DLD1 (cell line): ENCODE measurements around the gene DCAF11.

Source experiments
- in situ Hi-C: cut with HindIII; loops from 2 replicates; pipeline ENCODE4 v1.10.0; 2017; ENCODE audit warnings: low sequenced_read_pairs

Gene DCAF11

DNA sequence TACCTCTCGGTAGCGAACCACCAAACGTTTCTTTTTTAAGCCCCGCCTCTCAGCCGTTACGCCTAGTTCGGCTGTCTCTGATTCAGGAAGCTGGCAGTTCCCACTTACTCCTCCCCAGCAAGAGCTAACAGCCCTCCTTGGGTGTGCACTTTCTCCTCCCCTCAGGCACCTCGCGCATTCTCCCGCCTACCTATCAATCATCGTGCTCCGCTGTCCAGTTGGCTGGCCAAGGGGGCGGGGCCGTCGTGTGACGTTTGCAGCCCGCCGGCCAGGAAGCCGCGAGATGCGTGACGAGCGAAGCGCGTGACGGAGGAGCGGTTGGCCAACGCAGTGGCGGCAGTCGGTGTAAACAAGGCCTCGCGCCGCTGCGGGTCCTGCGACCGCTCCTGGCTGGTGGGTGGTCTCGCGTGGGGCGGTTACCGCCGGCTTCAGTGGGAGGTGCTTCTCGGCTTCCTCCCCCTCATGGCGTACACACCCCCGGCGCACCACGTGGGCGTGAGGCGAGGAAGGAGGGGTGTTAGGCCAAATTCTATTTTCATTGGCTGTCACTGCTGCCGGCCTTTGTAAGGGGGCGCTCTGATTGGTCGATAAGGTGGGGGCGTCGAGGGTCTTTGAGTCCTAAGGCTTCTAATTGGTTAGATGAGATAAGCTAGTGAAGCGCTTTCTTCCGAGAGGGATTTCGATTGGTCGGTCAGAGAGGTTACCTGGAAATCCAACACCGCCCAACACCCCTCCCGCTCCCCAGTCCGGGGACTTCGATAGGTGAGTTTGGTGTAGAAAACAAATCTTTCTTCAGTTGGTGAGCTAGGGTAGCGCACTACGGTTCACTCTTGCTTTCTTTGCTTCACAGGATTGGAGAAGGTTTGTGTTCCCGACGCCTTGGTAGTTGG, at the start of gene DCAF11, which contains the start of gene NRL:
Gene DCAF11 (plus strand): TSS at position 246 of the 890 bp plus-strand sequence. CDS start 818 bp downstream, outside the sequence.
Gene NRL (minus strand): TSS at position 418 of the 890 bp plus-strand sequence. CDS start 32,101 bp downstream, outside the sequence.
- in situ Hi-C loops, result no loop called here

- in situ Hi-C loops, result no loop called here
Measured at GRCh38 chr14:24064856-24065255, 49.7 kb upstream of the DCAF11 start.

GRCh38 chr14:24065408-24065807, 49.2 kb upstream of the DCAF11 start:
- in situ Hi-C loops, result no loop called here

GRCh38 chr14:24066496-24067132, 48.0 kb upstream of the DCAF11 start:
- in situ Hi-C loops, result no loop called here

GRCh38 chr14:24067133-24068082, 47.2 kb upstream of the DCAF11 start:
- in situ Hi-C loops, result no loop called here

GRCh38 chr14:24068711-24069410, 45.7 kb upstream of the DCAF11 start:
- in situ Hi-C loops, result no loop called here

DNA sequence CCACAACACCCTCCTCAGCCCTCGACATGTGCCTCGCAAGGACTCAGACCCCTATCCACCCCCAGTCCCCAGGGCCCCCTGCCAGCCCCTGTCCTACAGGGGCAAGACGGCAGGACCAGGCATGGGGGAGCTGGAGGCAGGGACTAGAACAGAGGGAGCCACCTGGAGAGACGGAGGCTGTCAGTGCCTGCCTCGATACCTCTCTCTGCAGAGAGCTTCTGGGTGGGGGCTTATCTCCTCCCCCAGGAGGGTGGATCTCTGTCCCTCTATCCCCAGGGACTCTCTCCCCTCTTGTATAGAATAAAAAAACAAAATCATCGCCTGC, 45.2 kb upstream of the DCAF11 start:
- in situ Hi-C loops, result no loop called here

GRCh38 chr14:24070285-24071143, 44.1 kb upstream of the DCAF11 start:
- in situ Hi-C loops, result no loop called here

DNA sequence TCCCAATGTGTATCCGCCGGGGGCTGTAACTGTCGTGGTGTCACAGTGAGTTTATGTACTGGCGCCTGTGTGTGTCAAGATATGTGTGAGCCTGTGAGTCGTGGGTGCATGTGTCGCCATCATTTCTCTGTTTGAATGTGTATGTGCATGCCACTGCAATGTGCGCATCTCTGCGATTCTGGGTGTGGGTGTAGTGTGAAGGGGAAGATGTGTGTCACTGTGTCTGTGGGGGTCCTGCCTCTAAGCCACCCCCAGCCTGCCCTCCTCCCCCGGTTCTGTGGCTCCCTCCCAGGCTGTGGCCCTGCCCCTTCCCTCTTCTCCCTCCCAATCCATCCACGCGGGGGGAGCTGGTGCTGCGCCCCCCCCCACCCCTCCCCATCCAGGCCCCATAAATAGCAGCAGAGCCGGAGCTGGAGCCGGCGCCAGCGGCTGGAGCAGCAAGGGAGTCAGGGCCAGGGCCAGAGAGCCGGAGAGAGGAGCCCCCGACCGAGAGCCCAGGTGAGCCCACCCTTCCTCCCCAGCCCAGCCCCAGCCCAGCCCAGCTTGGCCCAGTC, 43.4 kb upstream of the DCAF11 start, which contains the start of gene CPNE6:
Gene CPNE6 (plus strand): TSS at position 419 of the 554 bp plus-strand sequence. CDS start 1,375 bp downstream, outside the sequence.
- in situ Hi-C loops, result no loop called here

DNA sequence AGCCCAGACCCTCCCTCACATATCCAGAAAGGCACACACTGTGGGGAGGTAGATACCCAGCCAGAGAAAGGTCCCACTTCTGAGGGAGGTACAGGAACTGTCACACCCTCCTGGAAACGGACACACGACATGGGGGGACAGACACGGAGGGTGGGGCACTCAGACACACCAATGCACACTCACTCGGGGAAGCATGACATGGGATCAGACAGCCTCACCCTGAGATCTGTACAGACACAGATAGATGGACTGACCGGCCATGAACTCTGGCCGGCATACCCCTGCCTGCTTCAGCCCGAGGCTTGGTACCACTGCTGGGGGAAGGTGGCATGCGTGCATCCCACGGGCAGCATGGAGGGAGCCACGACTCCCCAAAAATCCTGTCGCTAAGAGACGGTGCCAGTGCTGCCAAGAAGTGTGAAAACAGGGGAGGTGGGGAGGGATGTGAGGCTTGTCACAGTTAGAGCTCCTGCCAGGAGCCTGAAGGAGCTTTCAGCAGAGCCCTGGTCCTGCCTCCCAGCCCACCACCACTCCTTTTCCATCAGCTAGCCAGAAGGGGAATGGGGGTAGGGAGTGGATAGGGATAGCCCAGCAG, 42.6 kb upstream of the DCAF11 start:
- in situ Hi-C loops, result no loop called here

GRCh38 chr14:24072436-24072835, 42.1 kb upstream of the DCAF11 start:
- in situ Hi-C loops, result no loop called here

DNA sequence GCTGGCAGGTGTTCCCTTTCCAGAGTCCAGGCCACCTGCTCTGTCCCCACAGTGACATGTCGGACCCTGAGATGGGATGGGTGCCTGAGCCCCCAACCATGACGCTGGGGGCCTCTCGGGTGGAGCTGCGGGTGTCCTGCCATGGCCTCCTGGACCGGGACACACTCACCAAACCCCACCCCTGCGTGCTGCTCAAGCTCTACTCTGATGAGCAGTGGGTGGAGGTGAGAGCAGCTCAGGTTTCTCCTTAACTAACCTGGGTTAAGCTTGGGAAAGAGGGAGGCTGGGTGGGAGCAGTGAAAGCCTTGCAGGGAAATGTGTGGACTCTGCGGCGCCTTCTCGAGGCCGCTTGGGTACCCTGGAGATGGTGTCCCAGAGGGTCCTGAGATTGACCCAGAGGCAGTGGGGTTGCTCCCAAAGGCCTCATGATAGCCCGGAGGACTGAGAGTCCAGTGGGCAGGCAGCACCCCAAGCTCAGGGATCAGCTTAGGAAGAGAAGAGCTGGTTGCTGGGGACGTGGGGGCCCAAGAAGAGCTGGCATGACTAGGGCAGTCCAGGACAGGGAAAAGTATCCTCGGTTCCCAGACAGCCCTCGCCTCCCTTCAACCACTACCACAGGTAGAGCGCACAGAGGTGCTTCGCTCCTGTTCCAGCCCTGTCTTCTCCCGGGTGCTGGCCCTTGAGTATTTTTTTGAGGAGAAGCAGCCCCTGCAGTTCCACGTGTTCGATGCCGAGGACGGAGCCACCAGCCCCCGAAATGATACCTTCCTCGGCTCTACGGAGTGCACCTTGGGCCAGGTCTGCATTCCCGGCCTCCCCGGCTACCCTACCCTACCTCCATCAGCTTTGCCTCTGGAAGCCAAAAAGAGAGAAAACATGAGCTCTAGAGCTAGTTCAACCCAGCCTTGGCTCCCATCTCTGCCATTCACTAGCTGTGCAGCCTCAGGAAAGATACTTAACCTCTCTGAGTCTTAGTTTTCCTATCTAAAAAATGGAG, 41.4 kb upstream of the DCAF11 start:
- in situ Hi-C loops, result no loop called here

DNA sequence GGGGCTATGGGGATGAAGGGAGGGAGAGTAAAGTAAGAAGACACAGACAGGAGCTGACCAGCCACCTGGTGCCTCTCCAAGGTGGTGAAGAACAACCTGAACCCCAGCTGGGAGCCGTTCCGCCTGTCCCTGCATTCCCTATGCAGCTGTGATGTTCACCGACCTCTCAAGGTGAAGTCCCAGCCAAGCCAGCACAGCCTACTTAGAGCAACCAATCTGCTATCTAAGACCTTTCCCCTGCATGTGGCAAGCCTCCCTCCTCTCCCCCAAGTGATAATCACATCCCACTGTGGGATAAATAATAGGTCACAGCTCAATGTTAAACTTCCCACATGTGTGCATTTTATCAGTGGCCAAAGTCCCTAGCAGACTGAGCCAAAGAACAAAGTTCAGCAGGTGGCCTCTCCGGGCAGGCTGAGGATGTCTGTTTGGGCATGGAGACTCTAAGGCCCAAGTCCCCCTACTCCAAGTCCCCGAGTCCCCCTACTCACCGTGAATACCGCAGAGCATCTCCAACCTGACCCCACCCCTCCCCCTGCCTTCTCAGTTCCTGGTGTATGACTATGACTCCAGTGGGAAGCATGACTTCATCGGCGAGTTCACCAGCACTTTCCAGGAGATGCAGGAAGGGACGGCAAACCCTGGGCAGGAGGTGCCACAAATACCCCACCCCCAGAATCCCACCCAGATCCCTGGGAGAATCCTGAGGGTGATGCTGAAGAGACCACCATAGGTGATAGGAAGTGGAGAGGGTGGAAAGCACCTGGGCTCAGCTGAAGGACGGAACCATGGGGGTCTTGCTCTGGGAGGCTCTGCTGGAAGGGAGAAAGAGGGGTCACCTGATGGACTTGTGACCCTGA, 39.7 kb upstream of the DCAF11 start:
- in situ Hi-C loops, result no loop called here

GRCh38 chr14:24075485-24076301, 38.9 kb upstream of the DCAF11 start:
- in situ Hi-C loops, result no loop called here

DNA sequence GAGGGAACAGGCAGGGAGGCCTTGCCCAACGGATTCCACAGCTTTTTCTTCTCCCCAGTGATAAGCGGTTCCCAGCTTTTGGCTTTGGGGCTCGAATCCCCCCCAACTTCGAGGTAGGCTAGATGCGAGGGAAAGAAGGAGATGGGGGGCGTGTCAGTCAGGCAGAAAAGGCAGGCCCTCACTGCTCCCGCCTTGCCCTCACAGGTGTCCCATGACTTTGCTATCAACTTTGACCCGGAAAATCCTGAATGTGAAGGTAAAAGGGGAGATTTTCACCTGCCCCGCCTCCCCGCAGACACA, 38.3 kb upstream of the DCAF11 start:
- in situ Hi-C loops, result no loop called here

GRCh38 chr14:24077086-24077485, 37.5 kb upstream of the DCAF11 start:
- in situ Hi-C loops, result no loop called here
